H9 (cell line): ENCODE results near the gene ZNF335. TPM values are rescaled to one million over a fixed set of nuclear protein-coding genes. Genes with fewer than 3 reads are reported as not detected.

Experiments used
- DNase-seq: peaks from one replicate; pipeline ENCODE4 v3.0.0-alpha.2; 2017
- H2AFZ ChIP-seq: one replicate; pipeline ENCODE4 v1.6.1; 2013; ENCODE audit warnings: mild to moderate bottlenecking, low read length, control low read depth, moderate library complexity
- H2AK5ac ChIP-seq: 2 replicates; pipeline ENCODE4 v1.6.1; 2013; ENCODE audit warnings: low read length, control low read depth, mixed read lengths; ENCODE audit not compliant: insufficient read length
- H2BK120ac ChIP-seq: one replicate; pipeline ENCODE4 v1.6.1; 2013; ENCODE audit warnings: low read depth, mild to moderate bottlenecking, low read length, control low read depth, inconsistent platforms; ENCODE audit not compliant: poor library complexity, severe bottlenecking
- H2BK12ac ChIP-seq: 2 replicates; pipeline ENCODE4 v1.6.1; 2013; ENCODE audit warnings: low read length, control low read depth, mixed read lengths, low read depth; ENCODE audit not compliant: insufficient read length
- H2BK15ac ChIP-seq: 2 replicates; pipeline ENCODE4 v1.6.1; 2013; ENCODE audit warnings: low read depth, low read length, control low read depth
- H2BK20ac ChIP-seq: one replicate; pipeline ENCODE4 v1.6.1; 2013; ENCODE audit warnings: low read depth, mild to moderate bottlenecking, low read length, control low read depth, inconsistent platforms; ENCODE audit not compliant: poor library complexity, severe bottlenecking
- H2BK5ac ChIP-seq: 2 replicates; pipeline ENCODE4 v1.6.1; 2013; ENCODE audit warnings: low read length, control low read depth, mixed read lengths; ENCODE audit not compliant: insufficient read length
- H3K14ac ChIP-seq: 2 replicates; pipeline ENCODE4 v1.6.1; 2013; ENCODE audit warnings: low read length, control low read depth; ENCODE audit not compliant: insufficient read depth
- H3K18ac ChIP-seq: 2 replicates; pipeline ENCODE4 v1.6.1; 2013; ENCODE audit warnings: low read depth, mild to moderate bottlenecking, mixed read lengths, low read length, control low read depth; ENCODE audit not compliant: insufficient read length
- H3K23ac ChIP-seq: 2 replicates; pipeline ENCODE4 v1.6.1; 2013; ENCODE audit warnings: low read length, control low read depth, mixed read lengths, low read depth; ENCODE audit not compliant: insufficient read length
- H3K23me2 ChIP-seq: 2 replicates; pipeline ENCODE4 v1.6.1; 2013; ENCODE audit warnings: low read depth, mild to moderate bottlenecking, mixed read lengths, low read length, control low read depth; ENCODE audit not compliant: insufficient read length, poor library complexity, severe bottlenecking
- H3K27ac ChIP-seq: 2 replicates; pipeline ENCODE4 v1.5.1; 2013; ENCODE audit warnings: low read length, control low read depth, mixed read lengths, low read depth; ENCODE audit not compliant: insufficient read length
- H3K27me3 ChIP-seq: 2 replicates; pipeline ENCODE4 v1.6.1; 2013; ENCODE audit warnings: low read length, control low read depth, inconsistent platforms; ENCODE audit not compliant: insufficient read depth
- H3K4ac ChIP-seq: 2 replicates; pipeline ENCODE4 v1.6.1; 2013; ENCODE audit warnings: low read depth, mild to moderate bottlenecking, control low read depth, inconsistent platforms, low read length, moderate library complexity
- H3K4me1 ChIP-seq: 2 replicates; pipeline ENCODE4 v1.6.1; 2013; ENCODE audit warnings: low read length, control low read depth, inconsistent platforms; ENCODE audit not compliant: insufficient read depth
- H3K4me2 ChIP-seq: 2 replicates; pipeline ENCODE4 v1.6.1; 2013; ENCODE audit warnings: low read length, control low read depth, mixed read lengths; ENCODE audit not compliant: insufficient read length, insufficient read depth
- H3K56ac ChIP-seq: 2 replicates; pipeline ENCODE4 v1.6.1; 2013; ENCODE audit warnings: low read depth, mild to moderate bottlenecking, mixed read lengths, low read length, control low read depth; ENCODE audit not compliant: insufficient read length
- H3K79me1 ChIP-seq: 2 replicates; pipeline ENCODE4 v1.6.1; 2013; ENCODE audit warnings: low read depth, mild to moderate bottlenecking, moderate library complexity, low read length, control low read depth, inconsistent platforms; ENCODE audit not compliant: insufficient read depth, poor library complexity, severe bottlenecking
- H3K79me2 ChIP-seq: 2 replicates; pipeline ENCODE4 v1.6.1; 2013; ENCODE audit warnings: low read length, control low read depth, inconsistent platforms; ENCODE audit not compliant: insufficient read depth
- H3K9ac ChIP-seq: 2 replicates; pipeline ENCODE4 v1.6.1; 2013; ENCODE audit warnings: low read length, control low read depth, mixed read lengths; ENCODE audit not compliant: insufficient read length; ENCODE audit errors: extremely low read depth
- H3K9me3 ChIP-seq: one replicate; pipeline ENCODE4 v1.6.1; 2013; ENCODE audit warnings: low read depth, low read length, inconsistent platforms; ENCODE audit not compliant: control insufficient read depth
- H3T11ph ChIP-seq: one replicate; pipeline ENCODE4 v1.6.1; 2013; ENCODE audit warnings: mild to moderate bottlenecking, low read length, control low read depth, inconsistent platforms
- H4K20me1 ChIP-seq: one replicate; pipeline ENCODE4 v1.6.1; 2013; ENCODE audit not compliant: control insufficient read depth, insufficient read length, insufficient read depth
- H4K5ac ChIP-seq: 2 replicates; pipeline ENCODE4 v1.6.1; 2013; ENCODE audit warnings: low read depth, mild to moderate bottlenecking, mixed read lengths, low read length, control low read depth; ENCODE audit not compliant: insufficient read length
- H4K8ac ChIP-seq: replicated peaks from 2 replicates; pipeline ENCODE4 v1.6.1; 2013; ENCODE audit warnings: low read length, control low read depth, mixed read lengths, low read depth; ENCODE audit not compliant: insufficient read length
- H4K91ac ChIP-seq: 2 replicates; pipeline ENCODE4 v1.6.1; 2013; ENCODE audit warnings: low read depth, mild to moderate bottlenecking, moderate library complexity, mixed read lengths, low read length, control low read depth; ENCODE audit not compliant: insufficient read length
- H3K27ac Mint-ChIP-seq, 3 experiments: 2 replicates in 2 of 3; 3 replicates in 1 of 3; pipeline ENCODE4 v1.8.0; 2020 to 2021; ENCODE audit warnings: mixed read lengths in 3 of 3, mild to moderate bottlenecking in 1 of 3, moderate library complexity in 1 of 3
- H3K27me3 Mint-ChIP-seq: 2 replicates; pipeline ENCODE4 v1.8.0; 2021; ENCODE audit warnings: low read depth, mild to moderate bottlenecking, moderate library complexity, mixed read lengths
- H3K36me3 Mint-ChIP-seq, 3 experiments: 2 replicates in 2 of 3; 3 replicates in 1 of 3; pipeline ENCODE4 v1.8.0; 2020 to 2021; ENCODE audit warnings: low read depth in 3 of 3, mixed read lengths in 3 of 3; ENCODE audit not compliant: insufficient read depth in 1 of 3
- H3K4me1 Mint-ChIP-seq, 2 experiments: 2 replicates each; pipeline ENCODE4 v1.8.0; 2020; ENCODE audit warnings: mixed read lengths in 2 of 2
- H3K4me3 Mint-ChIP-seq, 2 experiments: 2 replicates in 1 of 2; 3 replicates in 1 of 2; pipeline ENCODE4 v1.8.0; 2020 to 2021; ENCODE audit warnings: mild to moderate bottlenecking in 2 of 2, mixed read lengths in 2 of 2, moderate library complexity in 1 of 2
- H3K9me3 Mint-ChIP-seq, 2 experiments: 2 replicates in 1 of 2; 3 replicates in 1 of 2; pipeline ENCODE4 v1.8.0; 2020; ENCODE audit warnings: mild to moderate bottlenecking in 2 of 2, mixed read lengths in 2 of 2, moderate library complexity in 1 of 2
- CTCF ChIP-seq: fragments of 200-600 bp; sonication (generic); conservative IDR thresholded peaks from 3 replicates; pipeline ENCODE4 v1.8.0; 2021; ENCODE audit warnings: antibody characterized with exemption, mild to moderate bottlenecking
- WGBS: extraction: QIAGEN DNeasy Blood & Tissue Kit; methylation state at CpG from one replicate; pipeline ENCODE4 v1.1.7; 2013; ENCODE audit warnings: missing lambda C conversion rate, low lambda C conversion rate, mixed read lengths; ENCODE audit not compliant: insufficient read length; ENCODE audit errors: extremely low coverage; 5-methylcytosine and 5-hydroxymethylcytosine counted together
- total RNA-seq: library from RNA; stranded (reverse); gene quantifications from 2 replicates; pipeline ENCODE4 v1.2.1, GENCODE V29; 2021

The ZNF335 gene
- total RNA-seq, 1 experiment from 2014 or later: 21.1 TPM

- Histone ChIP-seq H3K4me1 (no peaks in the 10 kb centered on the region), H3K14ac (no peak overlapping the region), H2BK5ac (no peak overlapping the region), H3K27ac (no peak overlapping the region), H3K56ac (no peak overlapping the region), H4K8ac (no peak overlapping the region), H3K23me2 (no peaks in the 10 kb centered on the region), H2AFZ (no peak overlapping the region), H3K9ac (no peak overlapping the region), H3K9me3 (no peaks in the 10 kb centered on the region), H2AK5ac (no peak overlapping the region), H3T11ph (no peak overlapping the region), H3K27me3 (no peaks in the 10 kb centered on the region), H4K20me1 (peaks cover 2% of the 10 kb centered on the region), H2BK15ac (no peak overlapping the region), H4K5ac (no peak overlapping the region), H3K18ac (no peak overlapping the region), H3K4me2 (no peak overlapping the region), H3K4ac (no peak overlapping the region), H3K23ac (no peak overlapping the region), H2BK20ac (no peak overlapping the region), H3K79me1 (no peaks in the 10 kb centered on the region), H4K91ac (no peak overlapping the region), H2BK120ac (no peak overlapping the region), H2BK12ac (no peak overlapping the region), H3K79me2 (no peaks in the 10 kb centered on the region)
- H3K9me3 Mint-ChIP-seq: no peaks in the 10 kb centered on the region
- peaks cover 16 to 50% (median 30%) of the 10 kb centered on the region in 3 experiments; a peak in 6 of 7 replicates for H3K36me3 Mint-ChIP-seq
- H3K27me3 Mint-ChIP-seq: no peaks in the 10 kb centered on the region; the same call in 1 of the 2 replicates
- no peak overlapping the region for H3K27ac Mint-ChIP-seq
- H3K4me3 Mint-ChIP-seq: no peak overlapping the region
- peaks cover 0 to 4% of the 10 kb centered on the region in 2 experiments; a peak in 1 of 4 replicates for H3K4me1 Mint-ChIP-seq
- no peak for TF ChIP-seq CTCF
- no peak for DNase-seq
- WGBS: no CpG with 5 or more reads among the region's 5 CpGs
Measured at GRCh38 chr20:45952861-45953260, 19.1 kb downstream of the ZNF335 start.
